SK-N-MC (cell line): ENCODE measurements around the gene SHISA9.

ENCODE experiments used
- DNase-seq: peaks from one replicate; pipeline ENCODE4 v3.0.0-alpha.2; 2011; ENCODE audit warnings: low read depth, low spot score
- H3K27ac ChIP-seq: fragments of 200-600 bp; sonication (generic); 2 replicates; pipeline ENCODE4 v1.5.1; 2016; ENCODE audit warnings: mixed run types
- H3K36me3 ChIP-seq: fragments of 200-600 bp; sonication (generic); 2 replicates; pipeline ENCODE4 v1.6.1; 2017; ENCODE audit warnings: antibody characterized with exemption, low read length, mixed read lengths; ENCODE audit not compliant: insufficient read depth
- H3K4me3 ChIP-seq: fragments of 200-600 bp; sonication (generic); 2 replicates; pipeline ENCODE4 v1.5.1; 2016
- H3K9ac ChIP-seq: fragments of 200-600 bp; sonication (generic); 2 replicates; pipeline ENCODE4 v1.8.0; 2017; ENCODE audit warnings: mixed run types, mixed read lengths; ENCODE audit not compliant: insufficient read length
- H3K9me3 ChIP-seq: fragments of 200-600 bp; sonication (generic); 2 replicates; pipeline ENCODE4 v1.6.1; 2017; ENCODE audit warnings: low read depth, mild to moderate bottlenecking, antibody characterized with exemption, low read length, moderate library complexity, mixed read lengths
- EZH2 ChIP-seq: fragments of 200-600 bp; sonication (generic); IDR thresholded peaks from one replicate; pipeline ENCODE4 v1.6.1; 2017; ENCODE audit warnings: antibody characterized with exemption
- FOXP2 ChIP-seq: optimal IDR thresholded peaks from 2 replicates; pipeline ENCODE3; 2011; ENCODE audit warnings: mild to moderate bottlenecking, moderate library complexity; ENCODE audit not compliant: insufficient read depth; ENCODE audit errors: extremely low read length, control extremely low read depth
- POLR2AphosphoS5 ChIP-seq: IDR thresholded peaks from 2 replicates; pipeline ENCODE4 v1.6.1; 2012; ENCODE audit warnings: mild to moderate bottlenecking, low read depth, low read length, borderline replicate concordance

SHISA9 gene

DNA sequence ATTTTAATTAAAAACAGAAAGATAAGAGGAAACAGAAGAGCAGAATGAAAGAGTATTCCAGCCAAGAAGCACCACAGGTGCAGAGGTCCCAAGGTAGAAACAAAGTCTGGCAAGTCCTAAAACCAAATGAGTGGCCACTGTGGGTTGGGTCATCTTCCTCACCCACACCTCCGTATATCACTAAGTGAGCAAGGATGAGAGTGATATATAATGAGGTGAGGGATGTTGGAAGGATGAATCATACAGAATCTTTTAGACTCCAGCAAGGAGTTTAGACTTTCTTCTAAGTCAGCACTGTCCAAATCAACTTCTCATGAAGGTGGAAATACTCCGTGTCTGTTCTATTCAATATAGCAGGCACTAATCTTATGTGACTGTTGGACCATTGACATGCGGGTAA is 70.8 kb downstream of the SHISA9 start:
- H3K9me3 ChIP-seq: no peaks in the 10 kb centered on the region
- no peak overlapping the region for H3K27ac ChIP-seq
- no peaks in the 10 kb centered on the region for H3K36me3 ChIP-seq
- H3K4me3 ChIP-seq: no peak overlapping the region
- no peak for TF ChIP-seq FOXP2
- TF ChIP-seq POLR2AphosphoS5: no peak
- TF ChIP-seq EZH2: no peak
- H3K9ac ChIP-seq: no peak overlapping the region
- no peak for DNase-seq

DNA sequence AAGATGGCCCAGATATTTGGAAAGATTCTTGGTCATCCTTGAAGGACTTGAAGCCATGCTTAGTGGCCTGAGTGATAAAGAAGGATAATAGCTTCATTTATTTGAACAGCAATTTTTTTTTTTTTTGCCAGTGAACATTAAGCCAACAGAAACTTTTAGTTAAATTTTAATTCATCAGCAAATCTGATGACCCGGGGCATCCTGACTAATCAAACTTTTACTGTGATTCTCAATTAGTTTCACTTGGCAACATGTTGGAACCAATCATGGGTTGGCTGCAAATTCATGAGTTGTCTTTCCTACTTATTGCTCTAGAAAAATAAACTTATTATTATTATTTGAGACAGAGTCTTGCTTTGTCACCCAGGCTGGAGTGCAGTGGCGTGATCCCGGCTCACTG is 74.4 kb downstream of the SHISA9 start:
- Histone ChIP-seq H3K9me3 (no peaks in the 10 kb centered on the region), H3K27ac (no peak overlapping the region), H3K36me3 (no peaks in the 10 kb centered on the region), H3K9ac (no peak overlapping the region), H3K4me3 (no peak overlapping the region)
- TF ChIP-seq POLR2AphosphoS5 (no peak), FOXP2 (no peak), EZH2 (no peak)
- DNase-seq: no peak

DNA sequence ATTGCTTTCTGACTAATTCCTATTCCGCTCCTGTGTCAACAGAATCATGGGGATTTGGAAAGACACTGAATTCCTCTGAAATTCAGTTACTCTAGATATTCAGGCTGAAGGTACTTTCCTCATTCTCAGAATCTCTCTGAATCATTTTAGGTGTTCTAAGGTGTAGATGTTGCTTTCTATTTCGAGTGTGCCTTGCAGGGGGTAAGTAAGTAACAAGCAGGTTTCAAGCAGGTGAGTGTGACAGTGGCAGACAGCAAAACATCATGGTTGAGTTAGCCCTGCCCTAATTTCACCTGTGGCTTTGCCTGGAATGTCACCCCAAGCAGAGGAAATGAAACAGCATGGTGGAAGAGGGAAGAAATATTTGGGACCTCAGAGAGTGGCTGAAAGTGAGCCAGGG is 75.1 kb downstream of the SHISA9 start:
- H3K9ac ChIP-seq: no peak overlapping the region
- TF ChIP-seq FOXP2 (no peak), POLR2AphosphoS5 (no peak)
- H3K4me3 ChIP-seq: no peak overlapping the region
- H3K36me3 ChIP-seq: no peaks in the 10 kb centered on the region
- H3K9me3 ChIP-seq: no peaks in the 10 kb centered on the region
- no peak for DNase-seq
- no peak overlapping the region for H3K27ac ChIP-seq

DNA sequence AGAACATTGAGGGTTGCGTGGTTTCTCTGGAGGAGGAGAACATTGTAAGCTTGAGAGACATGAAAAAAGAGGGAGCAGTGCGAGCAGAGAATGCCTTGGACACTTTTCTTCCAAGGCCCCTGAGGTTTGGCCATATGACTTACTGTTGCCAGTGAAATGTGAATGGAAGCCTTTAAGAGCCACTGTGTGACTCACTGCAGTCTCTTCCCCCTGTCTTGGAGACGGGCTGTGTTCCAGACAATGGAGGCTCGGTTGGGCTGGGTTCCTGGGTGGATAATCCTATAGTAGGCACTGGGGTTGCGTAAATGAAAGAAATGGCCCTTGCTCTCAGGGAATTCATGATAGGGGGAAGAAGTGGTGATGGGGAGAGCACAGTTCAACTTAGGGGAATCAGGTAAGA is 75.5 kb downstream of the SHISA9 start:
- no peak overlapping the region for H3K27ac ChIP-seq
- no peak overlapping the region for H3K9ac ChIP-seq
- H3K4me3 ChIP-seq: no peak overlapping the region
- no peak for TF ChIP-seq FOXP2
- no peak for TF ChIP-seq EZH2
- no peak for TF ChIP-seq POLR2AphosphoS5
- H3K9me3 ChIP-seq: no peaks in the 10 kb centered on the region
- no peak for DNase-seq
- no peaks in the 10 kb centered on the region for H3K36me3 ChIP-seq

DNA sequence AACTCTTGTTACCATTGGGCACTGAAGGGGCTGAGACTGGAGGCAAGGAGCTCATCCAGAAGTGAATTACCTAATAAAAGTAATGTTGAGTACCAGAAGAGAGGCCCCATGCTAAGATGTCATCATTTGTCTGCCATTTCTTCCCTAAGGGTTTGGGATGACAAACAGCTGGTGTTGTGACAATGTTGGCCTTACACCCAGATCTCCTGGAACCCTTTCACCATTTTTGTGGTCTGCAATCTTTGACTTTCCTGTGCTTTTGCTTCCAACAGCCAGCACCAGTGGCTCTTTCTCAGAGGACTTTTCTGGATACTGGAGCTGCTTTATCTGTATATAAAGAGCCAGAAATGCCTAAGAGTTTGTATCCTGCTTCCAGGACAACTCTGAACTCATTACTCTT is 84.1 kb downstream of the SHISA9 start:
- TF ChIP-seq POLR2AphosphoS5 (no peak), EZH2 (no peak), FOXP2 (no peak)
- Histone ChIP-seq H3K9me3 (no peaks in the 10 kb centered on the region), H3K27ac (no peak overlapping the region), H3K9ac (no peak overlapping the region), H3K4me3 (no peak overlapping the region), H3K36me3 (no peaks in the 10 kb centered on the region)
- no peak for DNase-seq

DNA sequence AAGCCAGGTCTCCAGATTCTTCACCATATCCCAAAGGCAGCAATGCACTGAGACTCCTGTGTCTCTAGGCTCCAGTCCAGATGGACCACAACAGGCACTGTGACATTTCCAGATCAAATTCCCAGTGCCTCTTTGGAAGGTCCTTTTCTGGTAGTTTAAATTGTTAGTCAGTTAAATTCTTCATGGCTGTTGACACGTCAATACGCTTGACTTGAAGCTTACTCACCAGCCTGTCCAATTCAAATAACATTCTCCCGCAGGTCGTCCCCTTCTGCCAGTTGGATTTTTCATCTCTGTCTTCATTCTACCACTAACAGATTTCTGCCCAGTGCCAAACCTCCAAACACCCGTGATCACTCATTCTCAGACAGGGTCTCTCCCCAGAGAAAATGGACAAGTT is 86.7 kb downstream of the SHISA9 start:
- H3K9ac ChIP-seq: no peak overlapping the region
- DNase-seq: no peak
- no peak overlapping the region for H3K4me3 ChIP-seq
- no peak overlapping the region for H3K27ac ChIP-seq
- H3K36me3 ChIP-seq: no peaks in the 10 kb centered on the region
- no peaks in the 10 kb centered on the region for H3K9me3 ChIP-seq
- TF ChIP-seq POLR2AphosphoS5: no peak
- TF ChIP-seq FOXP2: no peak
- no peak for TF ChIP-seq EZH2

DNA sequence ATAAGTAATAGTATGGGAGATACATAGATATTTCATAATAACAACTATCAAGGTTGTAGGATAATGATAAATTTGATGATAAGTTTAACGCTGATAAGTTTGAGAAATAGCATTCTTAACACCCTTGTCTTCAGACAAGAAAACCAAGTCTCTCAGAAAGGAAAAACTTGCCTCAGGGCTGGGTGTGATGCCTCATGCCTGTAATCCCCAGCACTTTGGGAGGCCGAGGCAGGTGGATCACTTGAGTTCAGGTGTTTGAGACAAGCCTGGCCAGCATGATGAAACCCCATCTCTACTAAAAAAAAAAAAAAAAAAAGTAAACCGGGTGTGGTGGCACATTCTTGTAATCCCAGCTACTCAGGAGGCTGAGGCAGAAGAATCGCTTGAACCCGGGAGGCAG is 90.7 kb downstream of the SHISA9 start:
- Histone ChIP-seq H3K4me3 (no peak overlapping the region), H3K9me3 (no peaks in the 10 kb centered on the region), H3K36me3 (no peaks in the 10 kb centered on the region), H3K9ac (no peak overlapping the region), H3K27ac (no peak overlapping the region)
- no peak for TF ChIP-seq FOXP2
- no peak for TF ChIP-seq POLR2AphosphoS5
- TF ChIP-seq EZH2: no peak
- DNase-seq: no peak

DNA sequence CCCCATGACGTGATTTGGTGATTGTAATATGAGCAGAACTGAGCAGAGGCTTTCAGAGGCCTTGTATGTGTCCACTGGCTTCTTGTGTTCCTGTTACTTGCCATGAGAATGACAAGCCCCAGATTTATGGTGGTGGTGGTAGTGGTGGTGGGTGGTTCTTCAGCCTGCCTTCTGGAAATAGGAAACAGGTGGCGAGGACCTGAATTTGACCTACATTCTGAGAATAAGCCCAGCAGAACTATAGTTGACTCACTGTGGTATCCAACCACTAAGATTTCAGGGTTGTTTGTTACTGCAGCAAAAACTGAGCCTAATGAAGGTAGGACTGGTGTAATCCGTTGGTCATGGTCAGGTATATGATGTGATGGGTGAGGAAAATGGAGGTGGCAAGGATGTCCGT is 93.0 kb downstream of the SHISA9 start:
- Histone ChIP-seq H3K27ac (no peak overlapping the region), H3K4me3 (no peak overlapping the region), H3K36me3 (no peaks in the 10 kb centered on the region), H3K9ac (no peak overlapping the region), H3K9me3 (no peaks in the 10 kb centered on the region)
- TF ChIP-seq EZH2 (no peak), POLR2AphosphoS5 (no peak), FOXP2 (no peak)
- DNase-seq: no peak

DNA sequence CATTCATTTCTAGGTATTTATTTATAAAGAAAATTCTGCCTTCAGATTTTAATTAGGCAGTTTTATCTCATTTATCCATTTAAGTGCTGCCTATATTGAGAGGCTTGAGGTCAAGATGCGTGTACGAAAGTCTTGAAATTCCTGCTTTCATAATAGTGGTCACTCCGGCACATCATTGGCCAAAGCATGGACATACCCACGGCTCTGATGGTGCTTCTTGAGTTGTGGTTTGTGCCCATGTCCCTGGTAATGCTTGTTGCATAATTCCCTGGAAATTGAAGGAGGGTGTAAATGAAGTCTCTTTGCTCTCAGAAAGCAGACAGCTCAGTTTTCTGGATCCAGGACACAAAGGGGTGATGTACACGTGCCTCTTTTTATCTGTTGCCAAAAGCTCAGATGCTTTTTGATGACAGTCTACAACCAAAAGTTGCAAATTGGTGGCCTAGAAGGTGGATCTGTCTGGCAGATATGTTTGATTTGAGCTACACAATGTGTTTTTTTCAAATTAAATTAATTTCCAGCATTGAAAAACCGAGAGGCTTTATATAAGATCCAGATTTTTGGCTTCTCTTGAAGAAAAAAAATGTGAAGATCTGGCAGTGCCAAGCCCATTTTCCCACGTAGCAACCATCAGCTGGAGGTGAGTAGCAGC is 94.4 kb downstream of the SHISA9 start:
- Histone ChIP-seq H3K36me3 (no peaks in the 10 kb centered on the region), H3K4me3 (no peak overlapping the region), H3K27ac (no peak overlapping the region), H3K9me3 (no peaks in the 10 kb centered on the region), H3K9ac (no peak overlapping the region)
- TF ChIP-seq EZH2: no peak
- TF ChIP-seq FOXP2: no peak
- TF ChIP-seq POLR2AphosphoS5: no peak
- DNase-seq: no peak
